T-cell (primary cell): Measurements from ENCODE around the gene UPK3A. TPM values are rescaled to one million over a fixed set of nuclear protein-coding genes. Genes with fewer than 3 reads are reported as not detected.

ENCODE experiments used
- ATAC-seq, 4 experiments: fragments of 200-7000 bp in 3 of 4; fragments of 150-1000 bp in 1 of 4; cut with Tn5 transposase; replicated peaks in 1 of 4; 1 replicate in 3 of 4; 2 replicates in 1 of 4; pipeline ENCODE4 v1.10.0; 2021; ENCODE audit warnings: moderate library complexity in 3 of 4, mild to moderate bottlenecking in 2 of 4, moderate number of reproducible peaks in 1 of 4
- CTCF ChIA-PET, 2 donors: fragments of 300-600 bp; sonication (Branson Sonifier 250); formaldehyde crosslinking; loops; one replicate each; lab custom pipeline; 2022; ENCODE audit warnings: antibody characterized with exemption in 2 of 2; lab: Charles Lee
- POLR2A ChIA-PET, 2 donors: fragments of 300-600 bp; sonication (Branson Sonifier 250); formaldehyde crosslinking; loops; one replicate each; lab custom pipeline; 2022; ENCODE audit warnings: antibody characterized with exemption in 2 of 2; lab: Charles Lee
- DNase-seq, 35 experiments: peaks; one replicate each; pipeline versions ENCODE4 v3.0.0 to v3.0.0-alpha.2; 2013 to 2023
- H3K27ac ChIP-seq: one replicate; pipeline ENCODE4 v1.5.1; 2013; ENCODE audit warnings: low read length
- H3K27me3 ChIP-seq, 2 experiments: replicated peaks in 1 of 2; 1 replicate in 1 of 2; 2 replicates in 1 of 2; pipeline versions ENCODE4 v1.6.1 to v1.7.0; 2013; ENCODE audit warnings: low read length in 1 of 2, mixed read lengths in 1 of 2; ENCODE audit not compliant: control insufficient read depth in 2 of 2, insufficient read depth in 2 of 2; ENCODE audit errors: extremely low read depth in 1 of 2
- H3K36me3 ChIP-seq, 2 donors: 1 replicate in 1 of 2; 2 replicates in 1 of 2; pipeline versions ENCODE4 v1.6.1 to v1.7.0; 2013; ENCODE audit warnings: low read length in 1 of 2; ENCODE audit not compliant: control insufficient read depth in 2 of 2, insufficient read depth in 1 of 2; ENCODE audit errors: extremely low read depth in 1 of 2
- H3K4me1 ChIP-seq, 2 experiments: 1 replicate in 1 of 2; 2 replicates in 1 of 2; pipeline versions ENCODE4 v1.6.1 to v1.7.0; 2013; ENCODE audit warnings: low read length in 2 of 2, mixed read lengths in 1 of 2; ENCODE audit not compliant: insufficient read depth in 2 of 2, control insufficient read depth in 1 of 2; ENCODE audit errors: extremely low read depth in 1 of 2
- H3K4me3 ChIP-seq, 2 donors: 1 replicate in 1 of 2; 2 replicates in 1 of 2; pipeline versions ENCODE4 v1.5.1 to v1.7.0; 2013; ENCODE audit warnings: mild to moderate bottlenecking in 2 of 2, low read length in 1 of 2, moderate library complexity in 1 of 2; ENCODE audit not compliant: control insufficient read depth in 1 of 2; ENCODE audit errors: extremely low read depth in 1 of 2
- H3K9me3 ChIP-seq: 2 replicates; pipeline ENCODE4 v1.7.0; 2013
- H3K27ac Mint-ChIP-seq, 2 donors: one replicate each; pipeline ENCODE4 v1.8.0; 2020 to 2021; ENCODE audit warnings: mild to moderate bottlenecking in 2 of 2, mixed read lengths in 2 of 2
- H3K27me3 Mint-ChIP-seq, 2 donors: one replicate each; pipeline ENCODE4 v1.8.0; 2021 to 2022; ENCODE audit warnings: mixed read lengths in 2 of 2
- H3K36me3 Mint-ChIP-seq: one replicate; pipeline ENCODE4 v1.8.0; 2021; ENCODE audit warnings: mixed read lengths
- H3K4me1 Mint-ChIP-seq, 3 donors: one replicate each; pipeline ENCODE4 v1.8.0; 2020 to 2022; ENCODE audit warnings: mixed read lengths in 3 of 3, mild to moderate bottlenecking in 1 of 3
- H3K4me3 Mint-ChIP-seq, 3 donors: one replicate each; pipeline ENCODE4 v1.8.0; 2020 to 2022; ENCODE audit warnings: mild to moderate bottlenecking in 3 of 3, mixed read lengths in 3 of 3, moderate library complexity in 3 of 3
- H3K9me3 Mint-ChIP-seq, 3 donors: one replicate each; pipeline ENCODE4 v1.8.0; 2020 to 2022; ENCODE audit warnings: mixed read lengths in 3 of 3
- WGBS: methylation state at CpG from one replicate; pipeline ENCODE4 v1.1.5; 2013; ENCODE audit warnings: missing lambda C conversion rate; ENCODE audit not compliant: insufficient coverage; 5-methylcytosine and 5-hydroxymethylcytosine counted together
- total RNA-seq, 35 experiments: library from RNA in 6 of 35; stranded (reverse) in 6 of 35; fragments of 120-200 nt in 1 of 35; gene quantifications; one replicate each; pipeline versions ENCODE4 v1.2.1 to v1.2.4 and lab custom pipeline; 2013 to 2026

UPK3A gene
- total RNA-seq, 5 donors from 2014 or later (not counting 1 experiment from before 2014, with no cell fraction given) = not detected

- ATAC-seq (peak in 3 of 4 experiments; percentile 88 to 99 (median 96)), DNase-seq (peak in 23 of 35 experiments; percentile 12 to 82 (median 67))
- no peaks in the 10 kb centered on the region for H3K27me3 ChIP-seq
- peaks cover 50% of the 10 kb centered on the region for H3K36me3 Mint-ChIP-seq
- ChIA-PET POLR2A (interaction anchor here (0.7 to 0.8 kb wide), 2 partner anchors 22 to 692 kb away, joined by 3 read pairs; no protein-coding TSS in a partner anchor), CTCF (interaction anchor here in 1 of 2 donors (0.6 kb wide), 1 partner anchor 33 kb away, joined by 3 read pairs; no protein-coding TSS in a partner anchor)
- H3K9me3 ChIP-seq = no peaks in the 10 kb centered on the region
- H3K4me3 ChIP-seq = no peak overlapping the region
- H3K4me3 Mint-ChIP-seq = peak overlapping the region in 1 of 3 donors; percentile 66
- H3K27ac ChIP-seq = peak overlapping the region; percentile 31
- 12% methylated on average over 5 of the region's 6 CpGs for WGBS
- H3K36me3 ChIP-seq = peaks cover 4 to 70% of the 10 kb centered on the region in 2 donors
- no peaks in the 10 kb centered on the region for H3K27me3 Mint-ChIP-seq
- no peaks in the 10 kb centered on the region for H3K9me3 Mint-ChIP-seq
- H3K4me1 ChIP-seq = peaks cover 19 to 25% of the 10 kb centered on the region in 2 experiments
- H3K27ac Mint-ChIP-seq = peak overlapping the region; percentile 77 to 89
- peaks cover 13 to 45% (median 33%) of the 10 kb centered on the region in 3 donors for H3K4me1 Mint-ChIP-seq
Measured at GRCh38 chr22:45341498-45341897, 56.7 kb downstream of the UPK3A start.

DNA sequence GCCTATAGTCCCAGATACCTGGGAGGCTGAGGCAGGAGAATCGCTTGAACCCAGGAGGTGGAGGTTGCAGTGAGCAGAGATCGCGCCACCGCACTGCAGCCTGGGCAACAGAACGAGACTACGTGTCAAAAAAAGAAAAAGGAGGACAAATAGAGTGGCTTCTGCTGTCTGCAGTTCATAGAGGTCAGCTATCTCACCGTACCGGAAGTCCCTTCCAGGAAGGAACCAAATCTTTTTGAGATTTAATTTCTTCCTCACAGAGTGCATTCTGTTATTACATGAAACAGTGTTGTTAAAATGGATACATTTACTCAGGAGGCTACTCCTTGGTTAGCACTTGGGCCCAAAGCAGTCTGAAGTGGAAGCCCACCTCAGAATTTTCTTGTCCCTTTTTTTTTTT lies 58.4 kb downstream of the UPK3A start:
- no peak for DNase-seq
- ChIA-PET CTCF (interaction anchor here (0.6 to 0.7 kb wide), 2 partner anchors 37 to 922 kb away, joined by 5 to 8 read pairs; no protein-coding TSS in a partner anchor), POLR2A (no interaction called here)
- Mint-ChIP-seq H3K9me3 (no peaks in the 10 kb centered on the region), H3K4me3 (no peak overlapping the region), H3K36me3 (peaks cover 39% of the 10 kb centered on the region), H3K27me3 (no peaks in the 10 kb centered on the region), H3K27ac (peak overlapping the region in 1 of 2 donors; percentile 59), H3K4me1 (peaks cover 4 to 29% (median 22%) of the 10 kb centered on the region in 3 donors)
- Histone ChIP-seq H3K27ac (no peak overlapping the region), H3K9me3 (no peaks in the 10 kb centered on the region), H3K27me3 (no peaks in the 10 kb centered on the region), H3K4me1 (peaks cover 12 to 17% of the 10 kb centered on the region in 2 experiments), H3K36me3 (peaks cover 4 to 59% of the 10 kb centered on the region in 2 donors), H3K4me3 (no peak overlapping the region)
- WGBS = 98% methylated on average over 6 of the region's 8 CpGs
- ATAC-seq = no peak

DNA sequence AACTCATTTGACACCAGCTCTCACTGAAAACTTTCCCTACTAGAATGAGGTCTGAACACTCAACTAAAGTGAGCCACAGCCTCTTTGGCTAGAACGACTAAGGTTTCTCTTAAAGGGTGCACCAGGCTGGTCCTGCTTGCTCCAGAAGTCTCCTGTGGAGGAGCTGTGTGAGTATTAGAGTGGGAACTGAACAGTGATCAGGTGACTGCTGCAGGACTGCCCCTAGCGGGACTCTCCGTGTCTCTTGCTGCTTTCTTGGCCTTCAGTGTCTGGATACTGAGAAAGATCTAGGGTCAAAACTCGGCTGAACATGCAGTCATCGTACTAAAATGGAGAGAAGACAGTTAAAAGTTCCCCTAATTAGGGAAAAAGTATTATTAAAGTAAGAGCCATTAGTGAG lies 59.6 kb downstream of the UPK3A start:
- ChIA-PET CTCF (no interaction called here), POLR2A (no interaction called here)
- Mint-ChIP-seq H3K9me3 (no peaks in the 10 kb centered on the region), H3K4me3 (no peak overlapping the region), H3K36me3 (peaks cover 32% of the 10 kb centered on the region), H3K27me3 (no peaks in the 10 kb centered on the region), H3K27ac (peak overlapping the region in 1 of 2 donors; percentile 20), H3K4me1 (peaks cover 4 to 26% (median 22%) of the 10 kb centered on the region in 3 donors)
- H3K9me3 ChIP-seq = no peaks in the 10 kb centered on the region
- 92% methylated on average over 3 of the region's 5 CpGs for WGBS
- H3K27me3 ChIP-seq = no peaks in the 10 kb centered on the region
- H3K4me1 ChIP-seq = peaks cover 12 to 17% of the 10 kb centered on the region in 2 experiments
- DNase-seq = no peak
- peaks cover 4 to 51% of the 10 kb centered on the region in 2 donors for H3K36me3 ChIP-seq
- ATAC-seq = no peak
- H3K27ac ChIP-seq = no peak overlapping the region
- H3K4me3 ChIP-seq = no peak overlapping the region

Other genes with a start within 250 kb of the UPK3A start
- gene NUP50, start 121.0 kb upstream of the UPK3A start, total RNA-seq = 100 to 1,000 TPM in 4 of 5 donors, 10 to 100 TPM in 1; 97.0 to 151 (median 126) TPM
- gene KIAA0930, start 44.1 kb upstream of the UPK3A start, total RNA-seq = 10 to 100 TPM; 21.2 to 40.2 (median 30.8) TPM
- gene FAM118A, start 25.0 kb downstream of the UPK3A start, total RNA-seq = 100 to 1,000 TPM in 4 of 5 donors, 10 to 100 TPM in 1; 53.5 to 394 (median 154) TPM
- gene SMC1B, start 128.7 kb downstream of the UPK3A start, total RNA-seq = under 1 TPM in 3 of 5 donors, not detected in 2; 0.06 to 0.12 (median 0.06) TPM
- under 1 TPM in 3 of 5 donors, not detected in 2; 0.61 to 0.89 (median 0.78) TPM for gene RIBC2, start 128.7 kb downstream of the UPK3A start, total RNA-seq
- gene FBLN1, start 217.9 kb downstream of the UPK3A start, total RNA-seq = 1 to 10 TPM in 2 of 5 donors, under 1 TPM in 1, not detected in 2; 0.96 to 1.5 (median 1.0) TPM